Measurements from ENCODE around the gene EPG5.

EPG5 gene

GRCh38 chr18:45938488-45938935 lies 28.6 kb downstream of the EPG5 start:
- no peak for DNase-seq (ENCODE audit: low read depth in 1 of 2, low spot score in 1 of 2)
- Histone ChIP-seq H3K4me3 (replicated peaks; ENCODE audit: insufficient read depth, low read length) (no peak overlapping the region), H3K27me3 (ENCODE audit: insufficient read depth, poor library complexity, severe bottlenecking) (no peaks in the 10 kb centered on the region), H3K27ac (replicated peaks) (no peak overlapping the region)
- no peak for TF ChIP-seq SPI1 (IDR thresholded peaks at IDR 0.05; ENCODE audit: borderline replicate concordance, low read depth)
- TF ChIP-seq REST (IDR thresholded peaks at IDR 0.05; ENCODE audit: insufficient replicate concordance, low read depth), result no peak
- no peak for TF ChIP-seq POLR2AphosphoS5 (IDR thresholded peaks at IDR 0.05; ENCODE audit: low read depth)

- H3K4me3 ChIP-seq (replicated peaks; ENCODE audit: insufficient read depth, low read length), result no peak overlapping the region
- DNase-seq (ENCODE audit: low read depth in 1 of 2, low spot score in 1 of 2), result no peak
- H3K27ac ChIP-seq (replicated peaks), result no peak overlapping the region
- TF ChIP-seq GABPA (IDR thresholded peaks at IDR 0.05; ENCODE audit: low read depth) (no peak), CTCF (IDR thresholded peaks at IDR 0.05; ENCODE audit: insufficient read depth, low read length) (no peak), REST (IDR thresholded peaks at IDR 0.05; ENCODE audit: insufficient replicate concordance, low read depth) (no peak), POLR2AphosphoS5 (IDR thresholded peaks at IDR 0.05; ENCODE audit: low read depth) (no peak), SPI1 (IDR thresholded peaks at IDR 0.05; ENCODE audit: borderline replicate concordance, low read depth) (no peak)
- no peaks in the 10 kb centered on the region for H3K27me3 ChIP-seq (ENCODE audit: insufficient read depth, poor library complexity, severe bottlenecking)
These were observed 31.4 kb downstream of the EPG5 start for GRCh38 chr18:45935591-45936335.

- no peak overlapping the region for H3K4me3 ChIP-seq (replicated peaks; ENCODE audit: insufficient read depth, low read length)
- no peak for DNase-seq (ENCODE audit: low read depth in 1 of 2, low spot score in 1 of 2)
- no peak overlapping the region for H3K27ac ChIP-seq (replicated peaks)
- no peak for TF ChIP-seq POLR2AphosphoS5 (IDR thresholded peaks at IDR 0.05; ENCODE audit: low read depth)
- no peak for TF ChIP-seq GABPA (IDR thresholded peaks at IDR 0.05; ENCODE audit: low read depth)
- no peak for TF ChIP-seq REST (IDR thresholded peaks at IDR 0.05; ENCODE audit: insufficient replicate concordance, low read depth)
- TF ChIP-seq SPI1 (IDR thresholded peaks at IDR 0.05; ENCODE audit: borderline replicate concordance, low read depth), result no peak
- TF ChIP-seq CTCF (IDR thresholded peaks at IDR 0.05; ENCODE audit: insufficient read depth, low read length), result no peak
- H3K27me3 ChIP-seq (ENCODE audit: insufficient read depth, poor library complexity, severe bottlenecking), result no peaks in the 10 kb centered on the region
These were observed 34.4 kb downstream of the EPG5 start for GRCh38 chr18:45932708-45933107.
